GM18505 (cell line): ENCODE results near the gene EPC1.

Source experiments
- ATAC-seq: cut with Tn5 transposase; IDR thresholded peaks from one replicate; pipeline ENCODE4 v1.9.1; 2021; ENCODE audit not compliant: unreplicated experiment
- POLR2A ChIP-seq: IDR thresholded peaks from 4 replicates; pipeline ENCODE4 v1.6.1; 2011; ENCODE audit warnings: borderline replicate concordance; ENCODE audit not compliant: insufficient read depth, insufficient read length; ENCODE audit errors: extremely low read depth

The EPC1 gene

DNA sequence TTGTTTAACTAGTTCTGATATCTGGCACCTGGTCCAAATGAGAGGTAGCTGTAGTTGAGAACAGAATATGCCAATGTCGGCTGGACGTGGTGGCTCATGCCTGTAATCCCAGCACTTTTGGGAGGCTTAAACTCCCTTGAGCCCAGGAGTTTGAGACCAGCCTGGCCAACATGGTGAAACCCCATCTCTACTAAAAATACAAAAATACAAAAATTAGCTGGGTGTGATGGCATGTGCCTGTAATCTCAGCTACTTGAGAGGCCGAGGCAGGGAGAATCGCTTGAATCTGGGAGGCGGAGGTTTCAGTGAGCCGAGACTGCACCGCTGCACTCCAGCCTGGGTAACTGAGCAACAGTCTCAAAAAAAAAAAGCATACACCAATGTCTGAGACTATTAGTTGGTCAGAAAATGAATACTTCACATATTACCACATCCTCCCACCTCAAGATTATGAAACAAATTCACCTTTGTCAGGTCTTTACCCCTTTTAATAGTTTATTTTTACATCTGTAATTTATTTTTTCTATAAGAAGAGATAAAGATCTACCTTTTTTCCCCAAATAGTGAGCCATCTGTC, 38.8 kb downstream of the EPC1 start:
- no peak for TF ChIP-seq POLR2A
- ATAC-seq = no peak

DNA sequence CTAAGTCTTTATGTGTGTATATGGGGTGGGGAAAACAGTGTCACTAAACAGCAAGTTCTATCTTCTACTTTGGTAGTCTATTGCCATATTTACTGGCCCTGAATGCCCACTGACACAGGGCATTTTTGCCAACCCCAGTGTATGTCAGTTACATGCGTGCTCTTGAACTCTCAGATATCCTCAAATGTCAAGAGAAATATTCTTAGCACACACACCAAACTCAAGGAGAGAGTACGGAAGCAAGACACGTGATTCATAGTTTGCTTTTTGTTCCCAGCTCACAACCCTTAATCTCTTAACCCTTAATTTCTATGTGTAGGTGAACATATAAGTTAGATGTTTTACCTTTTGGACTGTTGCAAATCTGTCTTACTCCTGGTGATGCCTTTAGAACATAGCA, 39.3 kb downstream of the EPC1 start:
- TF ChIP-seq POLR2A = no peak
- no peak for ATAC-seq

DNA sequence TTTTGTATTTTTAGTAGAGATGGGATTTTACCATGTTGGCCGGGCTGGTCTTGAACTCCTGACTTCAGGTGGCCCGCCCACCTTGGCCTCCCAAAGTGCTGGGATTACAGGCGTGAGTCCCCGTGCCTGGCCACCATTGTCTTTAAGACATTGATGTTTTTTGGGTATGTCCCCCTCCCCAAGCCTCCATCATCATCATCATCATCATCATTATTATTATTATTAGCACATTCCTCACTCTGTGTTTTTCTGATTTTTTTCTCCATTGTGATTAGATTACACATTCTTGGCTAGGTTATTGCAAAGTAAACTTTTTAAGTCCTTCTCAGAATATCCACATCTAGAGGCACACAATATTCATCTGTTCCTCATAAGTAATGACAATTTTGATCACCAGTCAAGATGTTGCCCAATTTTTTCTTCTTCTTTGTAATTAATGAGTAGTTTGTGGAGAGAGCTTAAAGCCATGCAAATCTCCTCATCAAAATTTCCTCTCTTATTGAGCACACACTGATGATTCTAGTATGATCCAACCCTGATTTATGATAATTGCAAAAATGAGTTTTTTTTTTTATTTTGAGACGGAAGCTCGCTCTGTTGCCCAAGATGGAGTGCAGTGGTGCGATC, 47.5 kb downstream of the EPC1 start:
- no peak for ATAC-seq
- no peak for TF ChIP-seq POLR2A

DNA sequence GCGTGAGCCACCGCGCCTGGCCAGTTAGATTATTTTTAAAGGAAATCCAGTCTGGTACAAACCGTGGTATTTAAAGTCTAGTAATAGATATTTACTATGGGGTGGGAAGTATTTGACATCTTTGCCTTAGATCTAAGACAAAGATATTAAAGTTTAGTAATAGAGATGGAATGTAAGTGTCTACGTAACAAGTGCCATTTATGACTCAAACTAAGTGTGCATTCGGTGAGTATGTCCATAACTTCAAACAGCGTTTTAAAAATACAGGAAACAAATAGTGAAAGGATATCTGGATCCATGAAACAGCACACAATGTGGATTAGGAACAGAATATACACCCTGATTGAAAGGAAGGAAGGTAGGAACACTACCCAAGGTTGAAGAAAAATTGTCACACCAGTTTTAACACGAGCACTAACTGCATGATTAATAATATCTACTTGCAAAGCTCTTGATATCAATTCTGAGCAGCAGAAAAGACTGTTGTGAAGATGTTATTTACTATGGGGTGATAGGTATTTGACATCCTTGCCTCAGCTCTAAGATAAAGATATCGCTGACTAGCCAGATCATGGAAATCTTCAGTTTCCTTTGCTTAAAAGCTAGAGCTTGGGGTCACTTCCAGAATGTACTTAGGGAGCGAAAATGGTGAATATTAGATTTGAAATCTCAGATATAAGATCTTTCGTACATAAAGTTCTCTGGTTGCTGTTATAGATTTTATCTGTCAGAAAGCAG, 48.7 kb downstream of the EPC1 start:
- TF ChIP-seq POLR2A = no peak
- ATAC-seq = no peak

DNA sequence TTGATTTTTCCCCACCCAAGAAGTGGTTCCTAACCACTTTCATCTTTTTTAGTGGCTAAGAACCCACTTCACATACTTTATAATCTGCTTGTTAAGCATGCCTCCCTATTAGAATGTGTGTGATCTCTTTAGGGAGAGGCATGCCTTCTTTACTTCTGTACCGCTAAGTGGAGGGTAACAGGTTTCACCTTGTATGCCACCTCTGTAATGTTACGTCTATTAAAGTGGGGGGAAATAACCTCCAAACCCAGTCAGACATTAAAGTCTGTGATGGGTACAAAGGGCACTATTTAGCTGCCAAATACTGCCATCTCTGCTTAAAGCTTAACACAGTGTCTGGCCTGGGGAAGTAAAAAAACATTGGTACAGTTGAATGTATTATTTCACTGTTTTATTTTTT, 51.9 kb downstream of the EPC1 start:
- no peak for ATAC-seq

DNA sequence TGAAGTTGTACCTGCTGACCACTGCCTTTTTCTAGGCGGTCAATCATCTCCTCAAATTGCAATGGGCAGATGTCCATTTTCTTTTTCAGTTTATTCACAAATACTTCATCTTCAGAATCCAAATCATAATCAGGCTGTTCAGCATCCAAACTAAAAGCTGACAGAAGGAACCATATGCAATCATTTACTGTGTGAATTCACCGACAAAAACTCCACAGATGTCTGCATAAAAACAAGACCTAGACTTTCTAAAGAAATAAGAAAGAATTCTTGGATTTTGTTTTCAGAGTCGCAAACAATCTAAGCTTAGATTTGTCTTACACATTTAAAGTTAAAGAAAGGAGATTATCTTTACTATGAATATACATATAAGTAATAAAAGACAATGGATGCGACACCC, 53.4 kb downstream of the EPC1 start:
- TF ChIP-seq POLR2A = no peak
- ATAC-seq = no peak

More for the DNA sequence above, 51.9 kb downstream of the EPC1 start:
- no peak for TF ChIP-seq POLR2A

DNA sequence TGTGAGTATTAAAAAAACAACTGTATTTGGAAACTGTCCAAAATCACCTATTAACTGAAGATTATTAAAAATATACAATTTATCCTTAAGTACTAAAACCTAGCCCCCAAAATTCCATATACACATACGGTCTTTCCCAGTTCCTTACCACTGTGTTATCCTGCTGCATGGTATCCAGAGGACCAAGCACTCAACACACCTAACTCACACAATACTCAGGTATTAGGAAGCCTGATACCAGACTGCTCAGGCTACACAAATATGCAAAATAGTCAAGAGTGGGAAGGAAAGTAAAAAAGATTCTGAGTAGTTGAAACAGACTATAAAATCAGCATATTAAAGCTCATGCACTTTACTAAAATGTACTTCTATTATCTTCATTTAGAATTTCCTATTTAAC, 67.2 kb downstream of the EPC1 start:
- TF ChIP-seq POLR2A = no peak
- ATAC-seq = no peak

- ATAC-seq = no peak
These were observed 73.6 kb downstream of the EPC1 start for GRCh38 chr10:32273336-32273735.

GRCh38 chr10:32271617-32272016, 75.3 kb downstream of the EPC1 start:
- TF ChIP-seq POLR2A = no peak
- ATAC-seq = no peak

More at GRCh38 chr10:32273336-32273735, 73.6 kb downstream of the EPC1 start:
- TF ChIP-seq POLR2A = no peak

- no peak for ATAC-seq
These were observed 77.4 kb downstream of the EPC1 start for GRCh38 chr10:32269343-32270100.

GRCh38 chr10:32268788-32269187, 78.2 kb downstream of the EPC1 start:
- no peak for ATAC-seq
- TF ChIP-seq POLR2A = no peak

More at GRCh38 chr10:32269343-32270100, 77.4 kb downstream of the EPC1 start:
- TF ChIP-seq POLR2A = no peak

DNA sequence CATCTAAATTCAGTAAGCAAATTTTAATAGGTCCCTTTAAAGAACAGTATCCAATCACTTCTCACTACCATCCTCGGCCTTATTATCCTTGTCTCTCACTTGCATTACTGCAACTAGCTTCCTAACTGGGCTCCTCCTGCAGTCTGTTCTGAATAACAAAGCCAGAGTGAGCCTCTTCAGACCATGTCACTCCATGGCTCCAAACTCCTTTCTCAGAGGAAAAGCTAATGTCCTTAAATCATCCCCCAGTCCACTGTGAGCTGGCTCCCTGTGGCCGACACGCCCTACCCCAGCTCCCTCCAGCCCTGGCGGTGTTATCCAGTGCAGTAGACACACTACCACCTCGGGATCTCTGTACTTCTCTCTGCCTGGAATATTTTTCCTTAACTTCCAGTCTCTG, 80.0 kb downstream of the EPC1 start:
- no peak for TF ChIP-seq POLR2A

GRCh38 chr10:32266566-32266965, 80.4 kb downstream of the EPC1 start:
- ATAC-seq = no peak
- no peak for TF ChIP-seq POLR2A

More for the DNA sequence above, 80.0 kb downstream of the EPC1 start:
- no peak for ATAC-seq

DNA sequence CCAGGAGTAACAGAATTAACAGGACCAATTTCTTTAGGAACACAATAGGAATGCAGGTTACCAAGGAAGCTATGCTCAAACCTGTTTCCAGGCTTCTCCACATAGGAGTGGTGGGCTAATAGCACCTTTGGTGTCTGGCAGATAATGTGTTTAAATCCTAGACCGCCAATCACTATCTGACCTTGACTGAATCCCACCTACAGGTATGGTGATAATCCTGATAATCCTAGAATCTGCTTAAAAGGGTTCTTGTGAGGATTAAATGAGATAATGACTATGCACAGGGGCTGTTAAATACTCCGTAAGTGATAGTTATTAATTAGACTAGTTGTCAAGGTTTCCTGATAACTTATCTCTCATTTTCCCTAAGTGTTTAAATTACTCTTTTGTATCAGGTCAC, 81.2 kb downstream of the EPC1 start:
- TF ChIP-seq POLR2A = no peak
- ATAC-seq = no peak

GRCh38 chr10:32263300-32263699, 83.7 kb downstream of the EPC1 start:
- no peak for TF ChIP-seq POLR2A
- no peak for ATAC-seq
